ENCODE measurements around the gene QSOX2. TPM values are rescaled to one million over a fixed set of nuclear protein-coding genes. Genes with fewer than 3 reads are reported as not detected.

The QSOX2 gene
- total and polyA plus RNA-seq, 4 donors = 0.79 to 12.7 (median 4.3) TPM

- H3K4me1 ChIP-seq (ENCODE audit: control insufficient read depth in 4 of 4, insufficient read depth in 4 of 4, low read length in 3 of 4) = peaks cover 0 to 10% (median 4%) of the 10 kb centered on the region in 4 donors
- H3K27me3 ChIP-seq (ENCODE audit: control insufficient read depth in 4 of 4, insufficient read depth in 4 of 4, low read length in 3 of 4) = no peaks in the 10 kb centered on the region
- WGBS = 95% methylated on average over 15 of the region's 15 CpGs
- H3K36me3 ChIP-seq (ENCODE audit: control insufficient read depth in 4 of 4, insufficient read depth in 3 of 4, low read depth in 1 of 4, low read length in 3 of 4) = peaks cover 5 to 42% (median 18%) of the 10 kb centered on the region in 4 donors
- no peak for DNase-seq (ENCODE audit: low spot score)
- no peak overlapping the region for H3K27ac ChIP-seq (ENCODE audit: low read depth in 1 of 2, low read length in 2 of 2)
- H3K9me3 ChIP-seq (ENCODE audit: control insufficient read depth in 4 of 4, low read length in 3 of 4) = peaks cover 0 to 4% (median 0%) of the 10 kb centered on the region in 4 donors
- TF ChIP-seq NR2F2 (IDR thresholded peaks at IDR 0.05) (no peak), HNF4A (conservative IDR thresholded peaks at IDR 0.05) (no peak), TAF1 (conservative IDR thresholded peaks at IDR 0.05) (no peak)
- no peak overlapping the region for H3K4me3 ChIP-seq (ENCODE audit: low read depth in 1 of 3, low read length in 3 of 3)
- H3K9ac ChIP-seq (ENCODE audit: low read depth in 1 of 2, low read length in 2 of 2) = no peak overlapping the region
These were observed 34.6 kb downstream of the QSOX2 start for GRCh38 chr9:136211006-136211405.

- Histone ChIP-seq H3K4me3 (ENCODE audit: low read depth in 1 of 3, low read length in 3 of 3) (no peak overlapping the region), H3K9ac (ENCODE audit: low read depth in 1 of 2, low read length in 2 of 2) (no peak overlapping the region), H3K27me3 (ENCODE audit: control insufficient read depth in 4 of 4, insufficient read depth in 4 of 4, low read length in 3 of 4) (no peaks in the 10 kb centered on the region), H3K36me3 (ENCODE audit: control insufficient read depth in 4 of 4, insufficient read depth in 3 of 4, low read depth in 1 of 4, low read length in 3 of 4) (peaks cover 5 to 40% (median 18%) of the 10 kb centered on the region in 4 donors), H3K4me1 (ENCODE audit: control insufficient read depth in 4 of 4, insufficient read depth in 4 of 4, low read length in 3 of 4) (peaks cover 0 to 10% (median 4%) of the 10 kb centered on the region in 4 donors), H3K27ac (ENCODE audit: low read depth in 1 of 2, low read length in 2 of 2) (no peak overlapping the region), H3K9me3 (ENCODE audit: control insufficient read depth in 4 of 4, low read length in 3 of 4) (peaks cover 0 to 4% (median 0%) of the 10 kb centered on the region in 4 donors)
- 96% methylated on average over 16 of the region's 16 CpGs for WGBS
- no peak for DNase-seq (ENCODE audit: low spot score)
- TF ChIP-seq EGR1 (IDR thresholded peaks at IDR 0.05; ENCODE audit: low read depth in 2 of 2) = no peak
These were observed 35.3 kb downstream of the QSOX2 start for GRCh38 chr9:136210276-136210675.

DNA sequence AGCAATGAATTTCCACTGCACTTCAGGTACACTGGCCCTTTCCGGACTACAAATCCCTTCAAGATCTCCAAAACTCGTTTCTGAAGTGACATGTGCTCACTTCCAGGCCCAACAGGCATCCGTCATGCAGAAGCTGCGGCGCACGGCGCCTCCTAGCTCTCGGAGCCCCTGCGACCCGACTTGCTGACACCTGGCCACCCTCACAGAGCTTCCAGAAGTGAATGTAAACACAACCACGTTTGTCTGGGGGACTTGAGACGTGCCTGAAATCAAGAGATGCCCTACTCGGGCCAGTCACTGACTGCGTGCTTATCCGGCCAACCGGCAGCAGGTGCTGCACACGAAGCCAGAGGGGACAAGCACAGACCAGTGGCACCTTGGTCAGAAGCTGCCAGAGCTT lies 35.8 kb downstream of the QSOX2 start:
- Histone ChIP-seq H3K27me3 (ENCODE audit: control insufficient read depth in 4 of 4, insufficient read depth in 4 of 4, low read length in 3 of 4) (no peaks in the 10 kb centered on the region), H3K4me1 (ENCODE audit: control insufficient read depth in 4 of 4, insufficient read depth in 4 of 4, low read length in 3 of 4) (peaks cover 0 to 10% (median 5%) of the 10 kb centered on the region in 4 donors), H3K36me3 (ENCODE audit: control insufficient read depth in 4 of 4, insufficient read depth in 3 of 4, low read depth in 1 of 4, low read length in 3 of 4) (peaks cover 5 to 39% (median 15%) of the 10 kb centered on the region in 4 donors), H3K9ac (ENCODE audit: low read depth in 1 of 2, low read length in 2 of 2) (no peak overlapping the region), H3K9me3 (ENCODE audit: control insufficient read depth in 4 of 4, low read length in 3 of 4) (peaks cover 0 to 4% (median 0%) of the 10 kb centered on the region in 4 donors), H3K4me3 (ENCODE audit: low read depth in 1 of 3, low read length in 3 of 3) (no peak overlapping the region), H3K27ac (ENCODE audit: low read depth in 1 of 2, low read length in 2 of 2) (no peak overlapping the region)
- 90% methylated on average over 17 of the region's 17 CpGs for WGBS
- TF ChIP-seq JUND (IDR thresholded peaks at IDR 0.05) (no peak), SP1 (IDR thresholded peaks at IDR 0.05) (no peak), TAF1 (conservative IDR thresholded peaks at IDR 0.05) (no peak), NR2F2 (IDR thresholded peaks at IDR 0.05) (no peak), FOXA2 (IDR thresholded peaks at IDR 0.05) (no peak), FOXA1 (IDR thresholded peaks at IDR 0.05) (no peak)
- TF ChIP-seq, protein P1, sequence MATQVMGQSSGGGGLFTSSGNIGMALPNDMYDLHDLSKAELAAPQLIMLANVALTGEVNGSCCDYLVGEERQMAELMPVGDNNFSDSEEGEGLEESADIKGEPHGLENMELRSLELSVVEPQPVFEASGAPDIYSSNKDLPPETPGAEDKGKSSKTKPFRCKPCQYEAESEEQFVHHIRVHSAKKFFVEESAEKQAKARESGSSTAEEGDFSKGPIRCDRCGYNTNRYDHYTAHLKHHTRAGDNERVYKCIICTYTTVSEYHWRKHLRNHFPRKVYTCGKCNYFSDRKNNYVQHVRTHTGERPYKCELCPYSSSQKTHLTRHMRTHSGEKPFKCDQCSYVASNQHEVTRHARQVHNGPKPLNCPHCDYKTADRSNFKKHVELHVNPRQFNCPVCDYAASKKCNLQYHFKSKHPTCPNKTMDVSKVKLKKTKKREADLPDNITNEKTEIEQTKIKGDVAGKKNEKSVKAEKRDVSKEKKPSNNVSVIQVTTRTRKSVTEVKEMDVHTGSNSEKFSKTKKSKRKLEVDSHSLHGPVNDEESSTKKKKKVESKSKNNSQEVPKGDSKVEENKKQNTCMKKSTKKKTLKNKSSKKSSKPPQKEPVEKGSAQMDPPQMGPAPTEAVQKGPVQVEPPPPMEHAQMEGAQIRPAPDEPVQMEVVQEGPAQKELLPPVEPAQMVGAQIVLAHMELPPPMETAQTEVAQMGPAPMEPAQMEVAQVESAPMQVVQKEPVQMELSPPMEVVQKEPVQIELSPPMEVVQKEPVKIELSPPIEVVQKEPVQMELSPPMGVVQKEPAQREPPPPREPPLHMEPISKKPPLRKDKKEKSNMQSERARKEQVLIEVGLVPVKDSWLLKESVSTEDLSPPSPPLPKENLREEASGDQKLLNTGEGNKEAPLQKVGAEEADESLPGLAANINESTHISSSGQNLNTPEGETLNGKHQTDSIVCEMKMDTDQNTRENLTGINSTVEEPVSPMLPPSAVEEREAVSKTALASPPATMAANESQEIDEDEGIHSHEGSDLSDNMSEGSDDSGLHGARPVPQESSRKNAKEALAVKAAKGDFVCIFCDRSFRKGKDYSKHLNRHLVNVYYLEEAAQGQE (IDR thresholded peaks at IDR 0.05) = no peak
- TF ChIP-seq, protein P2, sequence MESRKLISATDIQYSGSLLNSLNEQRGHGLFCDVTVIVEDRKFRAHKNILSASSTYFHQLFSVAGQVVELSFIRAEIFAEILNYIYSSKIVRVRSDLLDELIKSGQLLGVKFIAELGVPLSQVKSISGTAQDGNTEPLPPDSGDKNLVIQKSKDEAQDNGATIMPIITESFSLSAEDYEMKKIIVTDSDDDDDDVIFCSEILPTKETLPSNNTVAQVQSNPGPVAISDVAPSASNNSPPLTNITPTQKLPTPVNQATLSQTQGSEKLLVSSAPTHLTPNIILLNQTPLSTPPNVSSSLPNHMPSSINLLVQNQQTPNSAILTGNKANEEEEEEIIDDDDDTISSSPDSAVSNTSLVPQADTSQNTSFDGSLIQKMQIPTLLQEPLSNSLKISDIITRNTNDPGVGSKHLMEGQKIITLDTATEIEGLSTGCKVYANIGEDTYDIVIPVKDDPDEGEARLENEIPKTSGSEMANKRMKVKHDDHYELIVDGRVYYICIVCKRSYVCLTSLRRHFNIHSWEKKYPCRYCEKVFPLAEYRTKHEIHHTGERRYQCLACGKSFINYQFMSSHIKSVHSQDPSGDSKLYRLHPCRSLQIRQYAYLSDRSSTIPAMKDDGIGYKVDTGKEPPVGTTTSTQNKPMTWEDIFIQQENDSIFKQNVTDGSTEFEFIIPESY (IDR thresholded peaks at IDR 0.05) = no peak
- DNase-seq (ENCODE audit: low spot score) = no peak

Measured in liver (tissue), 9 donors.